HG02840 (cell line): ENCODE results near the gene MCF2L.

Source experiments
- ATAC-seq: cut with Tn5 transposase; IDR thresholded peaks from one replicate; pipeline ENCODE4 v1.9.1; 2021; ENCODE audit warnings: mild to moderate bottlenecking, moderate library complexity, moderate number of reproducible peaks; ENCODE audit not compliant: unreplicated experiment, low FRiP score

MCF2L gene

GRCh38 chr13:113061796-113062425 lies 92.9 kb downstream of the MCF2L start:
- ATAC-seq = no peak

- ATAC-seq = no peak
Measured at GRCh38 chr13:113062691-113063090, 93.7 kb downstream of the MCF2L start.

- no peak for ATAC-seq
Measured at GRCh38 chr13:113063091-113063491, 94.1 kb downstream of the MCF2L start.

GRCh38 chr13:113064000-113064533 lies 95.1 kb downstream of the MCF2L start:
- no peak for ATAC-seq

GRCh38 chr13:113064534-113065405 lies 95.8 kb downstream of the MCF2L start:
- ATAC-seq = no peak

GRCh38 chr13:113065406-113066141 lies 96.6 kb downstream of the MCF2L start:
- no peak for ATAC-seq

GRCh38 chr13:113066142-113066455 lies 97.1 kb downstream of the MCF2L start:
- no peak for ATAC-seq

- ATAC-seq = no peak
Measured at GRCh38 chr13:113066746-113067145, 97.7 kb downstream of the MCF2L start.

GRCh38 chr13:113069861-113070805 lies 101.1 kb downstream of the MCF2L start:
- no peak for ATAC-seq

- ATAC-seq = no peak
Measured at GRCh38 chr13:113070855-113071254, 101.8 kb downstream of the MCF2L start.

GRCh38 chr13:113072376-113072775 lies 103.4 kb downstream of the MCF2L start:
- ATAC-seq = no peak

GRCh38 chr13:113073942-113074341 lies 104.9 kb downstream of the MCF2L start:
- ATAC-seq = no peak

- no peak for ATAC-seq
Measured at GRCh38 chr13:113074401-113074800, 105.4 kb downstream of the MCF2L start.

- no peak for ATAC-seq
Measured at GRCh38 chr13:113074876-113075275, 105.9 kb downstream of the MCF2L start.

- no peak for ATAC-seq
Measured at GRCh38 chr13:113075711-113076110, 106.7 kb downstream of the MCF2L start.

- no peak for ATAC-seq
Measured at GRCh38 chr13:113076681-113077401, 107.8 kb downstream of the MCF2L start.

GRCh38 chr13:113077566-113077952 lies 108.5 kb downstream of the MCF2L start:
- no peak for ATAC-seq

GRCh38 chr13:113077953-113078901 lies 109.2 kb downstream of the MCF2L start:
- no peak for ATAC-seq
